ENCODE results near the gene SYK.

Gene SYK

DNA sequence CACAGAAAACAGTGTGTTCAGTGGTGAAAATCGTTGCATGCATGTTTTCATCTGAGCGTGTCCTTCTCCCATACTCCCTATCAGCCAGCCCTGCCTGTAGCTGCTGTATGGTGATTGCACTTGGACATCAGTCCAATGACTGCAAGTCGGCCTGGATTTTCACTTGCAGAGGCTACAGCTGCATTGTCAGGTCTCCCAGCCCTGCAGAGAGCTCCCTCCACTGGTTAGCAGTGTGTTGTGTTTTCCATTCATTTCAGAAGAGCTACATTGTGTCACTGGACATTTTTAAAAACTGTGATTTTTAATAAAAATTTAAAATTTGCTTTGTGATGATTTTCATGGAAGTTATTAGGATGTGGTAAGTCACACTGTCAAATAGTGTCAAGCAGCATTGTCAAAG lies 96.6 kb downstream of the SYK start:
- DNase-seq (ENCODE audit: low read depth): no peak
- H3K4me3 ChIP-seq (ENCODE audit: low read depth, low read length): no peak overlapping the region
- TF ChIP-seq, protein P1, sequence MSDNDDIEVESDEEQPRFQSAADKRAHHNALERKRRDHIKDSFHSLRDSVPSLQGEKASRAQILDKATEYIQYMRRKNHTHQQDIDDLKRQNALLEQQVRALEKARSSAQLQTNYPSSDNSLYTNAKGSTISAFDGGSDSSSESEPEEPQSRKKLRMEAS (IDR thresholded peaks at IDR 0.05; ENCODE audit: low read depth, low read length): no peak
- TF ChIP-seq MYC (IDR thresholded peaks at IDR 0.05; ENCODE audit: low read depth, low read length) (no peak), POLR2A (IDR thresholded peaks at IDR 0.05; ENCODE audit: extremely low read depth, insufficient read length) (no peak)
- TF ChIP-seq, protein P2, sequence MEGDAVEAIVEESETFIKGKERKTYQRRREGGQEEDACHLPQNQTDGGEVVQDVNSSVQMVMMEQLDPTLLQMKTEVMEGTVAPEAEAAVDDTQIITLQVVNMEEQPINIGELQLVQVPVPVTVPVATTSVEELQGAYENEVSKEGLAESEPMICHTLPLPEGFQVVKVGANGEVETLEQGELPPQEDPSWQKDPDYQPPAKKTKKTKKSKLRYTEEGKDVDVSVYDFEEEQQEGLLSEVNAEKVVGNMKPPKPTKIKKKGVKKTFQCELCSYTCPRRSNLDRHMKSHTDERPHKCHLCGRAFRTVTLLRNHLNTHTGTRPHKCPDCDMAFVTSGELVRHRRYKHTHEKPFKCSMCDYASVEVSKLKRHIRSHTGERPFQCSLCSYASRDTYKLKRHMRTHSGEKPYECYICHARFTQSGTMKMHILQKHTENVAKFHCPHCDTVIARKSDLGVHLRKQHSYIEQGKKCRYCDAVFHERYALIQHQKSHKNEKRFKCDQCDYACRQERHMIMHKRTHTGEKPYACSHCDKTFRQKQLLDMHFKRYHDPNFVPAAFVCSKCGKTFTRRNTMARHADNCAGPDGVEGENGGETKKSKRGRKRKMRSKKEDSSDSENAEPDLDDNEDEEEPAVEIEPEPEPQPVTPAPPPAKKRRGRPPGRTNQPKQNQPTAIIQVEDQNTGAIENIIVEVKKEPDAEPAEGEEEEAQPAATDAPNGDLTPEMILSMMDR (IDR thresholded peaks at IDR 0.05; ENCODE audit: low read depth, low read length): no peak

DNA sequence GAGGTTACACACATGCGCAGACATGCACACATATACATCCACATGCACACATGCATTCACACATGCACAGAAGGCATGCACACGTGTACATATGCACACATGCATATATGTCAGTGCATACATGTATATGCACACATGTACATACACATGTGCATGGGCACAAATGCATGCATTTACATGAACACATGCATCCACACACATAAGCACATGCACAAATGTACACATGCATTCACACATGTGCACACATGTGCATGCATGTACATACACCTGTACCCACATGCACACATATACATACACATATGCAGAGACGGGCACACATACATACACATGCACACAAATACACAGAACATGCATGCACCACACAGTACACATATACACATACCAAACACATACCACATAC lies 97.7 kb downstream of the SYK start:
- no peak for DNase-seq (ENCODE audit: low read depth)
- TF ChIP-seq, protein P1 (IDR thresholded peaks at IDR 0.05; ENCODE audit: low read depth, low read length): 0 out of 2 replicates have a peak, but pooled peaks have one; percentile 9
- TF ChIP-seq, protein P2 (IDR thresholded peaks at IDR 0.05; ENCODE audit: low read depth, low read length): no peak
- no peak for TF ChIP-seq POLR2A (IDR thresholded peaks at IDR 0.05; ENCODE audit: extremely low read depth, insufficient read length)
- H3K4me3 ChIP-seq (ENCODE audit: low read depth, low read length): no peak overlapping the region

DNA sequence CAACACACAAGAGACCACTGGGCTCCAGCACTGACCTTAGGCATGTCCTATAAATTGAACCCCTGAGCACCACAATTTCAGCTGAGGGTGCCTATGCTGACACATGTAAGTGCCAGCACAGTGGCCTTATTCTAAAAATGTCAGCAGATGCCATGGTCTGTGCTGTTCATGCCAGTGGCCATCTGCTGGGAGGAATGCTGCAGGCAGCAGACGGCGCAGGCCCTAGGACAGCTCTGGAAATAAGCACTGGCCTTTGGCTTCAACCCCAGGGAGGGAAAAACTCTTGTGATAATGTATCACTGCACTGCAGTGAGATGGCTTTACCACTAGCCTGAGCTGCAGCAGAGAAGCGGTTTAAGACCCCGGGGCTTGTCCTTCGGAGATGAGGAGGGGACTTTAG lies 98.5 kb downstream of the SYK start:
- DNase-seq (ENCODE audit: low read depth): no peak
- H3K4me3 ChIP-seq (ENCODE audit: low read depth, low read length): no peak overlapping the region
- TF ChIP-seq MYC (IDR thresholded peaks at IDR 0.05; ENCODE audit: low read depth, low read length) (no peak), POLR2A (IDR thresholded peaks at IDR 0.05; ENCODE audit: extremely low read depth, insufficient read length) (no peak)
- TF ChIP-seq, protein P1 (IDR thresholded peaks at IDR 0.05; ENCODE audit: low read depth, low read length): no peak
- TF ChIP-seq, protein P2 (IDR thresholded peaks at IDR 0.05; ENCODE audit: low read depth, low read length): no peak

DNA sequence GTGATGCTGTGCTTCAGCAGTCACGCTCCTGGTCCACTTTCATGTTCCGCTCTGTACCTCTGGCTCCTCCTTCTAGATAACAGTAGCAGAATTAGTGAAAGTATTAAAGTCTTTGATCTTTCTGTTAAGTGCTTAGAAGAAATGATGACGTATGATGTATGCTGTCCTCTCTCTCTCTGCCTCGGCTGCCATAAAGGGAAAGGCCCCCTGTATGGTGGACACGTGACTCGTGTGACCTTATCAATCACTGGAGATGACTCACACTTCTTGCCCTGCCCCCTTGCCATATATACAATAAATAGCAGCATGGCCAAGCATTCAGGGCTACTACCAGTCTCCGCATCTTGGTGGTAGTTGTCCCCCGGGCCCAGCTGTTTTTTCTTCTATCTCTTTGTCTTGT lies 100.3 kb downstream of the SYK start:
- H3K4me3 ChIP-seq (ENCODE audit: low read depth, low read length): no peak overlapping the region
- no peak for TF ChIP-seq MYC (IDR thresholded peaks at IDR 0.05; ENCODE audit: low read depth, low read length)
- TF ChIP-seq, protein P1 (IDR thresholded peaks at IDR 0.05; ENCODE audit: low read depth, low read length): no peak
- no peak for TF ChIP-seq POLR2A (IDR thresholded peaks at IDR 0.05; ENCODE audit: extremely low read depth, insufficient read length)
- TF ChIP-seq, protein P2 (IDR thresholded peaks at IDR 0.05; ENCODE audit: low read depth, low read length): no peak
- DNase-seq (ENCODE audit: low read depth): no peak

DNA sequence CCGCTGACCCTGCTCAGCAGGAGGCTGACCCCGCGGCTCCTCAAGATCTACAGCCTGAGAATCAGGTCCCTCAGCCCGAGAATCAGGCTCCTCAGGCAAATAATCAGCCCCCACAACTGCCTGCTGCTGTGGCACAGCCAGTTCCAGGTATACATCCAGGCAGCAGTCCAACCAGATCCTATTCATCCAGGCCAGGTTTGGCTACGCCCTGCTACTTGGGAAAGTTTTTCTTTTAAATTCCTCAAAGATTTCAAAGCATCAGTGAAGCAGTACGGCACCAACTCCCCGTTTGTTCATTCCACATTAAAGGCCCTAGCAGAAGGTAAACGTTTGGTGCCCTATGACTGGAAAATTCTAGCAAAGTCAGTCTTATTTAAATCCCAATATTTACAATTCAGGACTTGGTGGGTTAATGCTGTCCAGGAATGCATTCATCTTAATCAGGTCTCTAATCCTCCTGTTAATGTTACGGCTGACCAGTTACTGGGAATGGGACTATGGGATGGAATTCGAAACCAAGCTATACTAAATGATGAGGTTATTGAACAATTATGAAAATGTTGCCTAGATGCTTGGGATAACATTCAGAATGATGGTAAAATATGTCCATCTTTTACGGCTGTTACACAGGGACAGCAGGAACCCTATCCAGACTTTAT lies 102.3 kb downstream of the SYK start:
- H3K4me3 ChIP-seq (ENCODE audit: low read depth, low read length): no peak overlapping the region
- DNase-seq (ENCODE audit: low read depth): no peak
- TF ChIP-seq MYC (IDR thresholded peaks at IDR 0.05; ENCODE audit: low read depth, low read length) (no peak), POLR2A (IDR thresholded peaks at IDR 0.05; ENCODE audit: extremely low read depth, insufficient read length) (no peak)
- TF ChIP-seq, protein P2 (IDR thresholded peaks at IDR 0.05; ENCODE audit: low read depth, low read length): no peak
- TF ChIP-seq, protein P1 (IDR thresholded peaks at IDR 0.05; ENCODE audit: low read depth, low read length): no peak

Measured in NB4 (cell line).